ENCODE data around the gene FBXL3.
"Not testable (repeated sequence)": the region's sequence is repeated elsewhere in the genome, so short reads cannot be mapped to it uniquely, and the experiment has no call there.

FBXL3 gene

DNA sequence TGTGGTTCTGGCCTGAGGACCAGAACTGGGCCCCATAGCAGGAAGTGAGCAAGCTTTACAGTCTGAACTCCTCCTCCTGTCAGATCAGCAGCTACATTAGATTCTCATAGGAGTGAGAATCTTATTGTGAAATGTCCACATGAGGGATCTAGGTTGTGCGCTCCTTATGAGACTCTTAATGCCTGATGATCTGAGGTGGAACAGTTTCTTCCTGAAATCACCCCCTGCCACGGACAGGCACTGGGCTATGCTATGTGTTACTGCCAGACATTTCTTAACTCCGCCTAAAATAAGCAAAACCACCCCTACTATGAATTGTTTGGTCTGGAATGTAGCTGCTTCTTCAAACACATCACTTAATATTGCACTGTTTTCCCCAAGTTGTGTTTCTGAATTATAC is 4.6 kb downstream of the FBXL3 start:
- Histone ChIP-seq H3K9ac (ENCODE audit: low read depth, low read length) (no peak overlapping the region), H3K4me1 (ENCODE audit: insufficient read depth, low read length) (peaks cover 4% of the 10 kb centered on the region; the same call in 1 of the 2 replicates), H3K27ac (ENCODE audit: low read length) (no peak overlapping the region), H3K9me3 (ENCODE audit: insufficient read depth, low read depth, low read length) (no peaks in the 10 kb centered on the region), H3K4me3 (ENCODE audit: low read length) (no peak overlapping the region), H3K36me3 (ENCODE audit: insufficient read depth, low read depth, low read length) (peaks cover 18% of the 10 kb centered on the region), H3K27me3 (ENCODE audit: insufficient read depth, low read length) (no peaks in the 10 kb centered on the region)

DNA sequence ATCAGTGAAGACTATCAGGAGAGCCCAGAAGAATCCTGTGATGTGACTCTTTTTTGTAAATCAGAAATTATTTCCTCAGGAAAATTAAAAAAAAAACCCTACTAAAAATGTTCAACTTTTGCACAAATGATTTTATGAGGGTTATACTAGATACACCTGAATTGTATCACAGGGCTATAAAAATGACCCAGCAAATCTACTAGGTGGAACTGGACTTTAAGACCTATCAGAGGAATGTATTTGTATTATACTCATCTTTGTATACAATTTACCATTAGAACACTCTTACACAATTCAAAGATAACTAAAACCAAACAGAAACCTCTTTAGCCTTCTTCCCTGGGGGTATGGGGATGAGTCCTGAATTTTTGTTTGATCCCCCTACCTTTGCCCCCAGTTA is 7.2 kb downstream of the FBXL3 start:
- Histone ChIP-seq H3K27ac (ENCODE audit: low read length) (no peak overlapping the region), H3K4me1 (ENCODE audit: insufficient read depth, low read length) (no peaks in the 10 kb centered on the region), H3K4me3 (ENCODE audit: low read length) (no peak overlapping the region), H3K27me3 (ENCODE audit: insufficient read depth, low read length) (no peaks in the 10 kb centered on the region), H3K9ac (ENCODE audit: low read depth, low read length) (no peak overlapping the region), H3K9me3 (ENCODE audit: insufficient read depth, low read depth, low read length) (no peaks in the 10 kb centered on the region), H3K36me3 (ENCODE audit: insufficient read depth, low read depth, low read length) (peaks cover 44% of the 10 kb centered on the region)

DNA sequence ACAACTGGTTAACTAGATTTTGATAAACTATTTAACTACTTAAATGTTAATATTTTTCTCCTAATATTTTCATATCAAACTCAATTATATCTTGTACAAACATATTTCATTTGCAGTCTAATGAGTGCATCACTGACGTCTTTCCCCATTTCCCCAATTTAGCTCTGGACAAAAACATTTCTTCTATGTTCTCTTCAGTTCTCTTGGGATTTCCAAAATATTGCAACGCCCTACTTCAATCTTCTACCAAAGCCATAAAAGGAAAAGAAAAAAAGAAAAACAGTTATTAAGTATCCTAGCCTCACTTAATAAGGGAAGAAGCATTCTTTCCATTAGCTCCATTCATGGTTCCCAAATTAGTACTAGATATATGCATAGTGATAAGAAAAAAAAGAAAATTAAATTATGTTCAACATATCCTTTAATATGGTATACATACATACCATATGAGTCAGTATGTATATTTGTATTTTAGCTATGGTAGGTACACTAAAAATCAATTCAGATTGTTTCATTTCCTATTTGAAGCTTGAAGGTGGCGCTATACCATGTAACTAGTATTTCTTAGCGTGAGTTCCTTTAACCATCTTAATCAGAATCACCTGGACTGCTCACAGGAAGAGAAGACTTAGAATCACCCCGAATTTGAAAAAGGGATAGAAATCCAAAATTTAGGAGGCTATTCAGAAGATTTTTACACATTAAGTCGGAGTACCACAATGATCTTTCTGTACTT is 9.9 kb downstream of the FBXL3 start:
- no peak overlapping the region for H3K27ac ChIP-seq (ENCODE audit: low read length)
- no peak overlapping the region for H3K4me3 ChIP-seq (ENCODE audit: low read length)
- no peaks in the 10 kb centered on the region for H3K4me1 ChIP-seq (ENCODE audit: insufficient read depth, low read length)
- H3K9ac ChIP-seq (ENCODE audit: low read depth, low read length), result no peak overlapping the region
- H3K36me3 ChIP-seq (ENCODE audit: insufficient read depth, low read depth, low read length), result peaks cover 69% of the 10 kb centered on the region
- H3K9me3 ChIP-seq (ENCODE audit: insufficient read depth, low read depth, low read length), result no peaks in the 10 kb centered on the region
- H3K27me3 ChIP-seq (ENCODE audit: insufficient read depth, low read length), result no peaks in the 10 kb centered on the region

DNA sequence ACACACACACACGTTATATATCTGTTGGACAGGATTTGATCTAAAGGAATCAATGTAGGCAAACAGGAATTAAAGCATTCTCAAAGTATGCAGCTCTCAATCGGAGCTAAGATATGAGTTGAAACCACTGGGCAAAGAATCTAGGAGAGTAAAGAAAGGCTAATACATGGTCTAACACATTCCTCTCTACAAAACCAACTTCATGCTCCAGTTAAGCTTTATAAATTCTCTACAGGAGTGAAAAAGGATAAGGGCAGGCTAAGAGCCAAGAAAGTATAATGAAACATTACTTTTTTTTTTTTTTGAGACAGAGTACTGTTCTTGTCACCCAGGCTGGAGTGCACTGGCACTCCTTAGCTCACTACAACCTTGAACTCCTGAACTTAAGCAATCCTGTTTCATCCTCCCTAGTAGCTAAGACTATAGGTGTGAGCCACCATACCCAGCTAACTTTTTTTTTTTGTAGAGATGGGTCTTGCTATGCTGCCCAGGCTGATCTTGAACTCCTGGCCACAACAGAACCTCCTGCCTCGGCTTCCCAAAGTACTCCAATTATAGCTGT is 10.6 kb downstream of the FBXL3 start:
- Histone ChIP-seq H3K27me3 (ENCODE audit: insufficient read depth, low read length) (no peaks in the 10 kb centered on the region), H3K36me3 (ENCODE audit: insufficient read depth, low read depth, low read length) (peaks cover 73% of the 10 kb centered on the region), H3K4me3 (ENCODE audit: low read length) (no peak overlapping the region)

DNA sequence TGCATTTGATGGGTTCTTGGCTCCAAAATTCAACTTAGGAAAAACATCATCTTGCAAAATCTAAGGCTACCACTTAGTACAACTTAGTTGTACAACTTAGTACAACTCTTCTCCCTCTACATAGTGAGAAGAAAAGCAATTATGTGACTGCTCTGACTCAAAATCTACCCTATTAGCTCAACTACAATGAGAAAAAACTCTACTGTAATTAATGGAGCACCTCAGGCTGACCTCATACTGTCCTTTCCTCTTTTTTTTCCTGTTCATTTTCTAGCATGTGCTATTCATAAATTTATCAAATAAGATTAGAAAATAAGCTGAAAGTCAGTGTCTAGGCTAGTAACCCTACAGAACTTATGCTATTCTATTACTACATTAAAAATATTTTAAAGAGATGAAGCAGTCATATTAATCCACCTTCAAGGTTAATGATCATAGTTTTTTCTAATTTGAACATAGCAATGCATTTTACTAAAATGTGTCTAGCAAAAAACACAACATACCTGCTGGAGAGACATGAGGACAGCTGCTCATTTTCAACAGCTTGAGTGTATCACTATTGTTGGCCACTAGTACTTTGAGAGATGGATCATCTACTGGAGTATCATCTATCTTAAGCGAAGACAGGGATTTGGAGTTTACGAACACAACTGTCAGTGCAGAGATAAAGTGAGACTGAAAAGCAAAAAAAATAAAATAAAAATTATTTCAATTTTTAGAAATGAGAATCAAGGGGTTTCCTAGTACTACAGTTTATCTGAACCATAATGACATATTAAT is 11.9 kb downstream of the FBXL3 start:
- Histone ChIP-seq H3K4me3 (ENCODE audit: low read length) (no peak overlapping the region), H3K9me3 (ENCODE audit: insufficient read depth, low read depth, low read length) (no peaks in the 10 kb centered on the region), H3K9ac (ENCODE audit: low read depth, low read length) (no peak overlapping the region), H3K27ac (ENCODE audit: low read length) (no peak overlapping the region), H3K36me3 (ENCODE audit: insufficient read depth, low read depth, low read length) (peaks cover 85% of the 10 kb centered on the region), H3K27me3 (ENCODE audit: insufficient read depth, low read length) (no peaks in the 10 kb centered on the region), H3K4me1 (ENCODE audit: insufficient read depth, low read length) (no peaks in the 10 kb centered on the region)

More for the DNA sequence above, 10.6 kb downstream of the FBXL3 start:
- no peak overlapping the region for H3K9ac ChIP-seq (ENCODE audit: low read depth, low read length)
- no peaks in the 10 kb centered on the region for H3K4me1 ChIP-seq (ENCODE audit: insufficient read depth, low read length)
- no peak overlapping the region for H3K27ac ChIP-seq (ENCODE audit: low read length)
- no peaks in the 10 kb centered on the region for H3K9me3 ChIP-seq (ENCODE audit: insufficient read depth, low read depth, low read length)

DNA sequence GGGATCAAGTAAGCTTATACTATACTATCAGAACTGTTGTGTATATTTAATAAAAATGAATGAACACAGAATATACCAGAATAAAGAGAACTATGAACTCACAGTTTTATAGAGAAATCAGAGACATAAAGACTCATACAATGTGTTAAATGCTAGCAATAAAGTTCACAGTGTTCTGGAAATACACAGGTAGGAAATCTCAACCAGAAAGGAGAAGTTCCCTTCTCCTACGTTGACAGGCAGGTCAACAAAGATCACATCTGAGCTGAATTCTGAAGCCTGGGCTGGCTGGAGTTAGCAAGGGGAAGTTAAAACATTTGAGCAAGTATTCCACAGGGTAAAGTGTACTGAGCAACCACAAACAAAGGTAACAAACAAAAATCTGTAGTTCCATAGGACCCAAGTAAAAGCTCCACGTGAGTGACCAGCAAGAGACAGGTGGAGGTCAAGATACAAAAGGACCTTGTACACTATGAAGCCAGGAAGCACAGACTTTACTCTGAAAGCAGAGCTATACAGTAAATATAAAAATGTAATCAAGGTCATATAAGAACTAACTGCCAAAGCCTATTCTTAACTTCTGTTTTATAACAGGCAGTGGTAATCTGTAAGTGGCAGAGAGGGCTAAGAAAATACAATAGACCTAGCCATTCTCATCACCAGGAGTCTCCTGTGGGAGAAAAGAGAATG is 13.0 kb downstream of the FBXL3 start:
- Histone ChIP-seq H3K9ac (ENCODE audit: low read depth, low read length) (no peak overlapping the region), H3K27ac (ENCODE audit: low read length) (no peak overlapping the region), H3K4me3 (ENCODE audit: low read length) (no peak overlapping the region), H3K27me3 (ENCODE audit: insufficient read depth, low read length) (no peaks in the 10 kb centered on the region), H3K36me3 (ENCODE audit: insufficient read depth, low read depth, low read length) (peaks cover 96% of the 10 kb centered on the region), H3K4me1 (ENCODE audit: insufficient read depth, low read length) (no peaks in the 10 kb centered on the region), H3K9me3 (ENCODE audit: insufficient read depth, low read depth, low read length) (no peaks in the 10 kb centered on the region)

DNA sequence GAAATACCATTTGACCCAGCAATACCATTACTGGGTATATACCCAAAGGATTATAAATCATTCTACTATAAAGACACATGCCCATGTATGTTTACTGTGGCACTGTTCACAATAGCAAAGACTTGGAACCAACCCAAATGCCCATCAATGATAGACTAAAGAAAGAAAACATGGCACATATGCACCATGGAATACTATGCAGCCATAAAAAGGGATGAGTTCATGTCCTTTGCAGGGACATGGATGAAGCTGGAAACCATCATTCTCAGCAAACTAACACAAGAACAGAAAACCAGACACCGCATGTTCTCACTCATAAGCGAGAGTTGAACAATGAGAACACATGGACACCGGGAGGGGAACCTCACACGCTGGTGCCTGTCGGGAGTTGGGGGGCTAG is 17.2 kb downstream of the FBXL3 start:
- not testable (repeated sequence) for H3K4me3 ChIP-seq (ENCODE audit: low read length); H3K27me3 ChIP-seq (ENCODE audit: insufficient read depth, low read length); H3K9ac ChIP-seq (ENCODE audit: low read depth, low read length); H3K4me1 ChIP-seq (ENCODE audit: insufficient read depth, low read length); H3K27ac ChIP-seq (ENCODE audit: low read length); H3K9me3 ChIP-seq (ENCODE audit: insufficient read depth, low read depth, low read length)
- H3K36me3 ChIP-seq (ENCODE audit: insufficient read depth, low read depth, low read length), result peaks cover 83% of the 10 kb centered on the region

DNA sequence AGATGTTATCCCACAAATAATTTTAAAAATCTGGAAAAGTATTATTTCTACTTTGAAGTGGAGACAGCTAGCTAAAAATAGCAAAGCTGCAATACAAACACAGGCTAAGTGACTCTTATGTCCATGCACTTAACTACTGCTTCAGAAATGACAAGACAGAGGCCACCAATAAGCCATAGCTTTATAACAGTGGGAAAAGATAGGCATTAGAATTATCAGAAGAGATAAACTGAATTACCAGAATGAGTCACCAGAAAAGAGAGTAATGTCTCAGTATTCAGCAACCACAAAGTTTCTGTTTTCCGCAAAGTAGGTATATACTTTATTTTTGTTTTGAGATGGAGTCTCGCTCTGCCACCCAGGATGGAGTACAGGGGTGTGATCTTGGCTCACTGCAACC is 17.9 kb downstream of the FBXL3 start:
- Histone ChIP-seq H3K4me3 (ENCODE audit: low read length) (no peak overlapping the region), H3K9me3 (ENCODE audit: insufficient read depth, low read depth, low read length) (no peaks in the 10 kb centered on the region), H3K4me1 (ENCODE audit: insufficient read depth, low read length) (no peaks in the 10 kb centered on the region), H3K9ac (ENCODE audit: low read depth, low read length) (no peak overlapping the region), H3K36me3 (ENCODE audit: insufficient read depth, low read depth, low read length) (peaks cover 82% of the 10 kb centered on the region), H3K27ac (ENCODE audit: low read length) (no peak overlapping the region), H3K27me3 (ENCODE audit: insufficient read depth, low read length) (no peaks in the 10 kb centered on the region)

DNA sequence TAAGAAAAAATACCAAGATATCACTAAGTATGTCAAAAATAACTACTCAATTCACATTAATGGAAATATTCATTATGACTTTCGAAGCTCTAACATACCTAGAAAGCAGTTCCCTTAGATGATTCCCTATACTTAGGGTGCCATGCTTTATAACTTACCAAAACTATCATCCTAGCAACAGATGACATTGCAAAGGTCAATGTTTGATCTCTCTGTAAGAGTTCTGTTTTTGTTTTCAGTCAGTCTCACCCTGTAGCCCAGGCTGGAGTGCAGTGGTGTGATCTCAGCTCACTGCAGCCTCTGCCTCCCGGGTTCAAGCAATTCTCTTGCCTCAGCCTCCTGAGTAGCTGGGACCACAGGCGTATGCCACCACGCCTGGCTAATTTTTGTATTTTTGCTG is 18.6 kb downstream of the FBXL3 start:
- H3K27me3 ChIP-seq (ENCODE audit: insufficient read depth, low read length), result not testable (repeated sequence)
- peaks cover 76% of the 10 kb centered on the region for H3K36me3 ChIP-seq (ENCODE audit: insufficient read depth, low read depth, low read length)

DNA sequence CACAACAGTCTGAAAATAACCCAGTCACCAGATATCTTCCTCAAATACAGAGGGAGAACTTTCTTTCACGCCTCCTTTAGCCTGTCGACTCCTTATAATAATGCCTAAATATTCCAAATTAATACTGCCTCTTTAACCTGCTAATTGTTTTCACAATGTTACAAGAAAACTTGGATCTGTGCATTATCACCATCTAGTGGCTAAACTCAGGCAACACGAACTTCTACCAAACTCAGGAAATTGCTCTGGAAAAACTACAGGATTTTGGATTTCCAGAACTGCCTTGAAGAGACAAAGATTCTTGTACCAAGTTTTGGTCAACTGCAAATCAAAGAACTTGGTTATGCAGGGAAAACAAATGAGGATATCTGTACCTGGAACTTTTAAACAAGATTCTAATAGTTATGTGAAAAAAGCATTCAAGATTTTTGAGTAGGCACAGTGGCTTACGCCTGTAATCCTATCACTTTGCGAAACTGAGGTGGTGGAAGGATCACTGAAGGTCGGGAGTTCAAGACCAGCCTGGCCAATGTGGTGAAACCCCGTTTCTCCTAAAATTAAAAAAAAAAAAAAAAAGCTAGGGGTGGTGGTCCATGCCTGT is 24.3 kb downstream of the FBXL3 start:
- Histone ChIP-seq H3K27ac (ENCODE audit: low read length) (no peak overlapping the region), H3K27me3 (ENCODE audit: insufficient read depth, low read length) (no peaks in the 10 kb centered on the region), H3K4me3 (ENCODE audit: low read length) (no peak overlapping the region), H3K9ac (ENCODE audit: low read depth, low read length) (no peak overlapping the region), H3K4me1 (ENCODE audit: insufficient read depth, low read length) (no peaks in the 10 kb centered on the region), H3K36me3 (ENCODE audit: insufficient read depth, low read depth, low read length) (peaks cover 64% of the 10 kb centered on the region), H3K9me3 (ENCODE audit: insufficient read depth, low read depth, low read length) (no peaks in the 10 kb centered on the region)

More for the DNA sequence above, 18.6 kb downstream of the FBXL3 start:
- not testable (repeated sequence) for H3K4me1 ChIP-seq (ENCODE audit: insufficient read depth, low read length); H3K27ac ChIP-seq (ENCODE audit: low read length); H3K9ac ChIP-seq (ENCODE audit: low read depth, low read length); H3K9me3 ChIP-seq (ENCODE audit: insufficient read depth, low read depth, low read length); H3K4me3 ChIP-seq (ENCODE audit: low read length)

DNA sequence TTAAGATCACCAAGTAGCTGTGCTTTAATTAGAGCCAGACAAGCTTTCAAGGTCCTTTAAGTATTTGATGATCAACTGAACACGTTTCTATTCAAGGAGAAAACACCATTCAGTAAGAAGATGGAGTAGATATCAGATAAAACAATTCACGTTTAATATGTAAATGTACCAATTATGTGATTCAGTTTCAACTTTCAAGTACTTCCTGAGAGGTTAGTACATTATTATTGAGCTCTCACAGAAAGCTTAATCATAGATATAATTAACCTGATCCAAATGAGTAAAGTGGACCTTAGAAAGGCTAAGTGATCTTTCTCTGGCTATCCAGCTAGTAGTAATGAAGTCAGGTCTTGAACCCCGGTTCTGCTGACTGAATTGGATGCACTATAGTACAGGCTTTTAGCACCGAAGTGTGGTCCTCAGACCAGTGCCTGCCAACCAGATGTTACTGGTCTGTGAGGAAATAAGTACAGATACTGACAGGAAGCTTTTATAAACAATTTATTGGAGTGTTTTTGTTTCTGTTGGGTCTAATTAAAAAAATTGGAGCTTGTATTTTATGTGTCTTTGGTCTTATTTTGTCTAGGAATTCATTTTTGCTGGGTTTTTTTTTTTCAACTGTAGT is 24.9 kb downstream of the FBXL3 start:
- no peak overlapping the region for H3K4me3 ChIP-seq (ENCODE audit: low read length)
- H3K27ac ChIP-seq (ENCODE audit: low read length), result no peak overlapping the region
- no peaks in the 10 kb centered on the region for H3K4me1 ChIP-seq (ENCODE audit: insufficient read depth, low read length)
- no peak overlapping the region for H3K9ac ChIP-seq (ENCODE audit: low read depth, low read length)
- H3K27me3 ChIP-seq (ENCODE audit: insufficient read depth, low read length), result no peaks in the 10 kb centered on the region
- H3K36me3 ChIP-seq (ENCODE audit: insufficient read depth, low read depth, low read length), result peaks cover 60% of the 10 kb centered on the region
- H3K9me3 ChIP-seq (ENCODE audit: insufficient read depth, low read depth, low read length), result no peaks in the 10 kb centered on the region

Data from iPS-20b (cell line).